Jurkat, Clone E6-1 (cell line): Measurements from ENCODE around the gene PEPD.

ENCODE experiments used
- DNase-seq: peaks from one replicate; pipeline ENCODE4 v3.0.0-alpha.2; 2011; ENCODE audit warnings: low read depth, low spot score
- H3K4me3 ChIP-seq: 2 replicates; pipeline ENCODE4 v1.5.1; 2011; ENCODE audit warnings: mild to moderate bottlenecking, low read length, control low read depth, moderate library complexity

Gene PEPD

DNA sequence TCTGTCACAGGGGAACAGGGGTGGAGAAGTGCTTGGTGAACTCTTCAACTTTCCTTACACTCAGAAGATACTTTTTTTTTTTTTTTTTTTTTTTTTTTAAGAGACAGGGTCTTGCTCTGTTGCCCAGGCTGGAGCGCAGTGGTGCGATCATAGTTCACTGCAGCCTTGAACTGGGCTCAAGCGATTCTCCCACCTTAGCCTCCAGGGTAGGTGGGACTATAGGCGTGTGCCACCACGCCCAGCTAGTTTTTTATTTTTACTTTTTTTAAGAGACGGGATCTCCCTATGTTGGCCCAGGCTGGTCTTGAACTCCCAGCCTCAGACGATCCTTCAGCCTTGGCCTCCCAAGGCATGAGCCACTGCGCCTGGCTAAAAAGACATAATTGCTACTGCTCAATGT is 136.6 kb downstream of the PEPD start:
- H3K4me3 ChIP-seq = no peak overlapping the region
- no peak for DNase-seq

DNA sequence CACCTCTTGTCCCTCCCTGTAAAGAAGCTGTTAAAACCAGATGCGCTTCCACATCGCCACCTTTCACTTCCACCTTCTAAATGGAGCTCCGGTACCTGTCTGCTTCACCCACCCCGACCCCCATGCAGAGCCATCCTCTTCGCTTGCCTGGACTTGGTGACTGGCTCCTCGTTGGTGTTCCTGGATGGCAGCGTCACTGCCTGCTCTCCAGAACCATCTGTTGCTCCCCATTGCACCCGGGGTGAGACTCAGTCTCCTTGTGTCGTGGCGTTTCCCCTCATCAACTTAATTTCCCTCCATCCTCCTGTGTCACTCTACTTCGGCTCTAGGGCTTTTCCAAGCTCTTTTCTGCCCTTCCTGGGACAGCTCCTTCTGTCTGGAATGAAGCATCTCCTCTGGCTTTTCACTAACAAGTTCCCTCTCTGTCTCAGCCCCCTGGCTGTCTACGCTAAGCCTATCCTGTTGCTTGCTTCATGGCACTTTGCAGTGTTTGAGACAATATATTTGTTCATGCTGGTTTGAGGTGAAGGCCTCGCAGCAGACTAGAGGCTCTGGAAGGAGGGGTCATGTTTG is 137.8 kb downstream of the PEPD start:
- H3K4me3 ChIP-seq = no peak overlapping the region
- DNase-seq = no peak

DNA sequence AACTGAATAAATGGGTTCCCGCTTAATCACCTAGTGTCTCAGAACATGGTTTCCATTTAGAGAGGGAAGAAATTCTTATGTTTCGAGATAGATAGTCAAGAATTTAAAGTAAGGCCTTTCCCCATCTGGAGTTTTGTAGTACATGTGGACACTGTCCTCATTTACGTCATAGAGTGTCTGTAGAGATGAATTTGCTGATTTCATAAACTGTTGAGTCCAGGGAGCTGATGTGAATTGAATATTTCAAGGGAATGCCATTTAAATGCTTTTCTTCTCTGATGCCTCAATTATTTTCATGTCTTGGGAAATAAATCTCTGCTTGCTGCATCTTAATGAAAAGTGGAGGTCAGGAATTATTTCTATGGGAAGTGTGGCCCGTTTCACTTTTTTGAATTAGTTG is 138.6 kb downstream of the PEPD start:
- H3K4me3 ChIP-seq = no peak overlapping the region
- no peak for DNase-seq

DNA sequence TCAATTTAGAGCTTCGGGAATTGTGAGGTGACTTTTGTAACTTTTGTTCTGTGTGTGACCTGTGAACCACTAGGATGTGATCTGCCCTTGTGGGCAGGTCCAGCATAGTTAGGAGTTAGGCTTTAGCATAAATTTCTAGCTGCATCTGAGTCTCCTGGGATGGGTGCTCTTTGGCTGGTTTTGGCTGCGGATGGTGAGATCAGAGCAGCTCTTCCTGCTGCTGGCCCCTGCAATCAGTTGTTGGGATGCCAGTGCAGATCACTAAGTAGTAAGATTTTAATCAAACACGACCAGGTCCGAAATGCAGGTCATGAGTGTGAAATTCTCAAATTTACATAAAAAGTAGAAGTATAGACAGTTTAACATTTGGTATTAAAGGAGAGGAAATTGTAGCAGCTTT is 139.6 kb downstream of the PEPD start:
- DNase-seq = no peak
- no peak overlapping the region for H3K4me3 ChIP-seq

DNA sequence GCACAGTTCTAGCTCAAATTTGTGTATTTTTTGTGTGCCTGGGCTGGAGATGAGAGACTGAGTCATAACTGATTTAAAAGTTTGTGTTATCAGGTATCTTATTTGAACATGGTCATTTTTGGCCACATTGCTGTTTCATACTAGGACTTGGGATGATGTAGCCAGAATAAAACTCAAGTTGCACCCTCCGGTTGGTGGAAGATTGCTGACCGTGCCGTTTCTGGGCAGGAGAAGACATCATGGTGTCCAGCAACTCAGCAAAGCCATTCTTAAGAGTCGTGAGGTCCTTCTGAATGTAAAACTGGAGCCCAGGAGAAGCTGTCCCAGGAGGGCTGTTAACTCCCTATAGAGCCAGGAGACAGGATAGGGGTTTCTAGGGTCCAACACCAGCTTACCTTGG is 140.5 kb downstream of the PEPD start:
- no peak overlapping the region for H3K4me3 ChIP-seq
- DNase-seq = no peak

DNA sequence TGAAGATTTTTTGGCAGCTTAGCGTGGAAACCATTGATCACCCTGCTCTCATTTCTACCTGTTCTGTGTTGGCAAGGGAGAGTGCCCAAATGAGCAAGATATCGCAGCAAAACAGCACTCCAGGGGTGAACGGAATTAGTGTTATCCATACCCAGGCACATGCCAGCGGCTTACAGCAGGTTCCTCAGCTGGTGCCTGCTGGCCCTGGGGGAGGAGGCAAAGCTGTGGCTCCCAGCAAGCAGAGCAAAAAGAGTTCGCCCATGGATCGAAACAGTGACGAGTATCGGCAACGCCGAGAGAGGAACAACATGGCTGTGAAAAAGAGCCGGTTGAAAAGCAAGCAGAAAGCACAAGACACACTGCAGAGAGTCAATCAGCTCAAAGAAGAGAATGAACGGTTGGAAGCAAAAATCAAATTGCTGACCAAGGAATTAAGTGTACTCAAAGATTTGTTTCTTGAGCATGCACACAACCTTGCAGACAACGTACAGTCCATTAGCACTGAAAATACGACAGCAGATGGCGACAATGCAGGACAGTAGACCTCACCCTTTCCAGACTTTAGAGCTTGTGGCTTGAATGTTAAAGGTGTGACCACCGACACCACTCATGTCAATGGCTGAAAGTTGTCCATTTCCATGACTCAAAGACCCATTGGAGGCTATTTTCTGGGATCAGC is 142.3 kb downstream of the PEPD start:
- DNase-seq = no peak

DNA sequence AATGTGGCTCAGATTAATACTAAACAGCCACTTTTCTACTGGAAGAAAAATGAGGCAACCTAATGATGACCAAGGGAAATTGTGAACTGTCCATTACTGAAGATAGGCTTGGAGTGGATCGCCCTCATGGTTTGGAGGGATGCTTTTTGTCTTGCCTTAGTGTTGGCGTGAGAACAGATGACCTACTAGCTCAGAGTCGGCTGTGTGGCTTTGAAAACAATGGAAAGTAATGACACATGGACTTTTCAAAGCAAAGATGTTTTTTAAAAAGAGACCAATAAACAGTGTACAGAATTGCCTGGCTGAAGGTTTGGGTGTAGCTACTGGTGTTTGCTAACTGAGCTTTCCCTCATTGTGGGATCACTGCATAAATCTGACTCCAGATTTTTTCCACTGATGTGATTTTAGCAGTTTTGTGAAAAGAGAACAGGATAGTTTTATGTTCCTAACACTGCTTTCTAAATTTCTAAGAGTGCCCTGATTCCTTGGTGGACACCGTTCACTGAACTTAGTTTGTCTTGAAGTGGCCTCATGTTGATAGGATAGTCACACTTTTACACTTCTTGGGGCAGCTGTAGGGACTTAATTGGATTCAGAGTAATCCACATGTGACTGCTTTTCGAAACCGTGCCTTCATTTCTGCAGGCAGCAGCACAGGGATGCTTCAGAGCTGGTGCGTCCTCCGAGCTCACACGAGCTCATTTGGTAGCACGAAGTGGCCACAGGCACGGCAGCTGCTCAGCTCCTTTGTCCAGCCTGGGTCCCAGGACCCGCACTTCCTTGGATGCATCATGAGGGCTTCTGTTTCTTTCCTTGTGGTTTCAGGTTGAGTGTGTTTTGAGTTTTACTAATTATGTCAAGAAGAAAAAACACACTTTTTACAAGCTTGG is 143.8 kb downstream of the PEPD start:
- no peak overlapping the region for H3K4me3 ChIP-seq
- no peak for DNase-seq

More for the DNA sequence above, 142.3 kb downstream of the PEPD start:
- no peak overlapping the region for H3K4me3 ChIP-seq

DNA sequence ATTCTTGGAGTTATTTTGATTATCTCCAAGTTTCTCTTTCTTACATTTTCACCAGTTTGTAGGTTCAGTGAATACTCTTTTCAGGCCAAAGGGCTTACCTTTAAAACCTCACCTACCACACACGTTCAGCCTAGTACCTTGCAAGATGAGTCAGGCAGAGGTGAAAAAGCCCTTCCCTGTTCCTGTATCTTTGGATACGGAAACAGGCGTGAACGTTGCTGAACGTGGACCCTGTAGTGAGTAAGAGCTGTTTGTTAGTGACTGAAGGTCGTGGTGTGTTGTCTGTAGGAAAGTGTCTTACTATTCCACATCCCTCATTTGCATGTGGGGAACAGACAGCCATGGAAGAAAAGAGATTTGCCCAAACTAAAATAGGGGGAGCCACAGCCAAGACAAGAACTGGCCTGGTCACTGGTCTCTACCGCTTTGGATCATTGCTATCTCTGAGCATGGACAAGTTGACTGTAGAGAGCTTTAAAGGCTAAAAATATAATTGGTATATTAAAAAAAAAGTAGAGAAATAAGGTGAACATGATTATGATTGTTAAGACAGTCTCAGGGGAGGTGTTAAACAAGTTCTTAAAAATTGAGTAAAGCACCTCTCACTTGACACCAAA is 144.5 kb downstream of the PEPD start:
- no peak for DNase-seq
- no peak overlapping the region for H3K4me3 ChIP-seq

DNA sequence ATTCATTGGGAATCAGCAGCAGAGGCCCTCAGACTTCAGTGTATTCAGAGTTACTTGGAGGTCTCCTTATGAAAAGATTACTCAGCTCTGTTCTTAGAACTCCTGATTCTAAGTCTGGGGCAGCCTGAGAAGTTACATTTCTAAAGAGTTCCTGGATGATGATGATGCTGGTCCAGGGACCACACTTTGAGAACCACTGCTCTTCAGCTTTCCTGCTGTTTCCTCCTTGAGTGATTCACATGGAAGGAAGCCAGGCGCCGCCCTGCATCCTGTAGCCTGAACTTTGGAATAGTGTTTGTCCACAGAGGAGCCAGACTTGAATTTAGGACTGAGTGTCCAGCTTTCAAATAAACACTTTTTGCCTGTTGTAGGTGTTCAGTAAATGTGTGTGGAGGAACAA is 145.2 kb downstream of the PEPD start:
- DNase-seq = no peak
- H3K4me3 ChIP-seq = no peak overlapping the region

DNA sequence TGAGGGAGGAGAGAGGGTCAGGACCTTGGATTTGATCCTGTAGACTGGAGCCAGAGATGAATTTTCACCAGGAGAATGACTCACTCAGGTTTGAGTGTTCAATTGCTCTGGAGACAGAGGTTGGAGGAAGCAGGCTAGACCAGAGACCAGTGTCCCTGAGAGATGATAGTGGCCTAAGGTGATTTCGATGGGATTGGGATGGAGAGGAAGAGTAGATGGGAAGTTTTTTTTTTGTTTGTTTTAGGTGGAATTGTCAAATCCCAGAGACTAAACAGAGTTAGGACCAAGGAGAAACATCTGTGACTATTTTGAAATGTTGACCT is 145.8 kb downstream of the PEPD start:
- no peak for DNase-seq
- H3K4me3 ChIP-seq = no peak overlapping the region

DNA sequence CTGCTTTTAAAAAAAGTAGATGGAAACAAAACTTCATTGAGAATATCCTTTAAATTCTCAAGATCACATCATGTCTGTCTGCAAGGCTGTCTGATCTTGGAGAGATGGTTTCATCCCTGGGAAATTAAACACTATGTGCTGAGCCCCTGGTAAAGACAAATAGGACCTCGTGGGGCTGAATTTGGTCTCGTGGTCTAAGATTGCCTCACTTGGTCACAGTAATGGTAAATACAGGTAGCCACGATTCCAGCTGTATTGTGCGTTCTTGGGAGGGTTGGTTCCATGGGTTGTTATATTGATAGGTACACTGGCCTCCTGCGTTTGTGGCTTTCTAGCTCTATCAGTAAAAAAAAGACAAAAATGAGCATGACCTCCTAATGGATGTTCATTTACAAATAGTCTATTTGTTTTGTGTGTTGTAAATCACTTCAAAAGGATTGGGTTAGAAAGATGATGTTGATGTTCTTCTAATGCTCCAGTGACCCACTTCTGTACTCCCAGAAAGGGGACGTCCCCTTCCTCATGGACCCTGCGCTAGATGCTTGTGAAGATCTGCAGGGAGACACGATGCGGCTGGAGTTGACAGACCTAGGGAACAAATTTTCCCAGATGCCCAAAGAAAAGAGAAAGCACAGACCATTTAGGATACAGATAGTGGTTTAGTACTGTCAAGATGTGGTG is 146.3 kb downstream of the PEPD start:
- DNase-seq = no peak
- H3K4me3 ChIP-seq = no peak overlapping the region

DNA sequence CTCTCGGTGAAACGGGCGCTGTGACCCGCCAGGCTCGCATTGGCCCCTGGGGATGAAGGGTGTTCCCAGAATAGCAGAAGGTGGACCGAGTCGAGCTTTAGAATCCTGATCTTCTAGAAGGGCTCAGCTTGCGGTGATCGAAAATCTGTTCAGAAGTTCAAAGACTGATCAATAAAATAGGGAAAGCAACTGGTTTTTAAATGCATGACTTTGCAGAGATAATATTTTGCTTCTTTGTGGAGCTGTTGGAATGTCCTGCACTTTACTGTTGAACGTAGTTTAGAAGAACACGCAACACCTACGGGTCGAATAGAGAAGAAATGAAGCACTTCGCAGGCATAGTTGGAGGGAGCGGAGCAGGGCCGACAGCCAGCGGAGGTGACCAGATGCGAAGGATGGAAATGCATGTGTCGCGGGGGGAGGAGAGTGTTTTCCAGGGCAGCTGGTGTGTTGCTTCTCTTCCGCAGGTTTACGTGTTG is 147.3 kb downstream of the PEPD start:
- peak; percentile 9 for DNase-seq
- peak overlapping the region; percentile 75 for H3K4me3 ChIP-seq

DNA sequence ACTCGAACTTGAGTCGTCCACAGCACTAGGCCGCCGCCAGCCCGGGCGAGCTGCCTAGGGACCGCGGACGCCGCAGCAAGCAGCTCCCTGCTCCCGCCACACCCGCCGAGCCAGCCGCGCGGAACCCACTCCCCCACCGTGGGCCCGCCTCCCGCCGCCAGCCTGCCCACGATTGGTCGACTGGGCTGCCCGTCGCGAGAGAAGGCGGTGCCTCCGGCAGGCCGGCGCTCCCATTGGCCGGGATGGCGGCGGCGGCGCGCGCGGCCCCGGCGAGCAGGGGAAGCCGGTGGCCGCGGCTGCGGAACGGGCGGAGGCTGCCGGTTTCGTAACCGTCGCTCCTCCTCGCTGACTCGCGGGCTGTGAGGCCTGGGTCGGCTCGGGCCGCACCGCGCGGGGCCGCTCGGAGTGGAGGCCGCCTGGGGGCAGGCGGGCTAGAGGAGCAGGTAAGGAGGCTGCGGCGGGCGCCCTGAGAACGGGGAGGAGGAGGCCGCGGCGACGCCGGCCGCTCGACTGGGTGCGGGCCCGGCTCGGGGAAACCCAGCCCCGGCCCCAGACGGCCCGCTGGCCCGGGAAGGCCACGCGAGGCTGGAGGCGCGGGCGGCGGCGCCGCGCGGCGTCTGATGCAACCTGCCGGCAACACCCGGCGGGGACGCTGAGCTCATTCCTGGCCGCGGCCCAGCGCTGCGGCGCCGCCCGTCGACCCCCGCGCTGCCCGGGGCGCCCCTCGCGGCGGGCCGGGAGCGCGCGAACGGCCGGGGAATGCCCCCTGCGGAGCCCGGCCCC is 147.9 kb downstream of the PEPD start, which contains the start of gene CEBPG:
Gene CEBPG (plus strand): TSS at position 257 of the 783 bp plus-strand sequence. CDS start 5,531 bp downstream, outside the sequence.
- peak; percentile 73 for DNase-seq
- peak within 1 kb of the TSS; percentile 75 for H3K4me3 ChIP-seq

DNA sequence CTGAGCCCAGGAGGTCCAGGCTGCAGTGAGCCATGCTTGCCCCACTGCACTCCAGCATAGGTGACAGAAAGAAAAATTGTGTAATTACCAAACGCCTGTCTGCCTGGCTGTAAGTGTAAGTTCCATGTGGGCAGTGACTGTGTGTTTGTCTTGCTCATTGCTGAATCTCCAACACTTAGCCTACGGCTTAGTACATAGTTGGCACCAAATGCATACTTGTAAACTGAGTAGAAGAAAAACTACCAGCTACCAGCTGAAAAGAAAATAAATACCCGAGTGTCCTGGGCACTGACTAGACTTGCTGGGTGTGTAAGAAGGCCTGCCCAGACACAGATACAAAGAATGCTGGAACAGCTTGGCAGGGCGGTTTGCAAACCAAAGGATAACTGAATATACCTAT is 150.8 kb downstream of the PEPD start:
- no peak overlapping the region for H3K4me3 ChIP-seq
- no peak for DNase-seq

DNA sequence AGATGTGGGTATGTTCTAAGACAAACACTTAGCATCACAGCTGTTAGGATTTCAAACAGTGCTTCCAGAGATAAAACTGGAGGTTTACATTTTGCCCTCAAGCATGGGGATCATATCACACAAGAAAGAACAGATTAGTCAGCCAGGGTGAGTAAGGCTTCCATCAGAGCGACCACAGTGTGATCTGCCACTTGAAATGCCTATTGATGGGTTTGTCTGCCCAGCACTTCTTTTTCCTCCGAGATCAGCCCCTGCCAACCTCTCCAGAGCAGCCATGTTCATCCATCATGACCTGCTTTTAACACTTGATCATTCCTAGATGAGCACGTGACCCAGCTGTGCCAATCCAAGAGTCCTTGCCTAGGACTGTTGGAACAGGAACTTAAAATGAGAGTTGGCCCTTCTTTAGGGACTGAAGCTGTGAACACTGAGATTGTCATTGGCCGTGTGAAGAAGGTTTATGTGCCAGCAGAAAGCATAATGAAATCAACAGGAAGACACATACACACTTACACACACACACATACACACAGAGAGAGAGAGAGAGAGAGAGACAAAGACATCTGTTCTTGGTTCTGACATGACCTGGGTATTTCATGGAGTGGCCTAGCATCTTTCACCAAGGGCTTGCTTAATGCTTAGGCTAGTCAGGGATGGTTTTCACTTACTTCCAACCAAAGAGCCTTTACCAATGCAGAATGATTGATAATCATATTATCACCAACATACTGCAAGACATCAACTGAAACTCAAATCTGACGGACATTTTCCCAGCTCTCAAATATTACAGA is 153.3 kb downstream of the PEPD start:
- no peak overlapping the region for H3K4me3 ChIP-seq
- DNase-seq = peak; percentile 22

DNA sequence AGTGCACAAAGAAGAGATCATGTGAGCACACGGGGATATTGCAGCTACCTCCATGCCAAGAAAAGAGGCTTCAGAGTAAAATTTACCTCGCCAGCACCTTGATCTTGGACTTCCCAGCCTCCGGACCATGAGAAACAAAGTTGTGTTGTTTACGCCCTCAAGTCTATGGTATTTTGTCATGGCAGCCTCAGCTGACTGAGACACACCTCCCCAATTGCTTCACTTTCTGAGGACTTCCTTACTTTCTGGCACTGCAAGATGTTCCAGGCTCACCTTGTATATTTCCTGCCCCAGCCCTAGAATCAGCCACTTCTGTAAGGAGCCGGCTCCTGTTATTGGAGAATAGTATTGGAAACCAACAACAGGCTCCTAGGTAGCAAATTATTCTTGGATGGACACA is 154.7 kb downstream of the PEPD start:
- DNase-seq = no peak
- H3K4me3 ChIP-seq = no peak overlapping the region

DNA sequence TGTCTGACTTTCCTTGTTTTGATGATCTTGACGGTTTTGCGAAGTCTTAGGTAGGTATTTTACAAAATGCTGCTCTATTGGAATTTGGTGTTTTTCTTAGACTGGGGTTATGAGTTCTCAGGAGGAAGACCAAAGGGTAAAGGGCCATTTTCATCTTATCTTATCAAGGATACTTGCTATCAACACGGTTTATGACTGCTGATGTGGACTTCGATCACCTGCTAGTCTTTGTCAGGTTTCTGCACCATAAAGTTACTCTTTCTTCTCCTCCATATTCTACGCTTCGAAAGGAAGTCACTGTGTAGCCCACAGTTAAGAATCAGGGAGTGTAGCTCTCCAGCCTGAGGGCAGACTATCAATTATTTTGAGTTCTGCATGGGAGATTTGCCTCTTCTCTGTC is 155.5 kb downstream of the PEPD start:
- no peak overlapping the region for H3K4me3 ChIP-seq
- no peak for DNase-seq

DNA sequence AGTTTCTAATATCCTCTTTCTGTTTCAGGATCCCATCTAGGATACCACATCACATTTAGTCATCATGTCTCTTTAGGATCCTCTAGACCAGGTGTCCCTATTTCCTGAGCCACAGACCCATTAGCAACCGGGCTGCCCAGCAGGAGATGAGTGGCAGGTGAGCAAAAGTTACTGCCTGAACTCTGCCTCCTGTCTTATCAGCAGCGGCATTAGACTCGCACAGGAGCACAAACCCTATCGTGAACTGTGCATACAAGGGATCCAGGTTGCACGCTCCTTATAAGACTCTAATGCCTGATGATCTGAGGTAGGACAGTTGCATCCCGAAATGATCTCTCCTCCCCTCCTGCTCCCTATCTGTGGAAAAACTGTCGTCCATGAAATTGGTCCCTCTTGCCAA is 155.9 kb downstream of the PEPD start:
- DNase-seq = no peak
- H3K4me3 ChIP-seq = no peak overlapping the region
